Muscle of back (tissue), 11 donors: ENCODE measurements around the gene MFSD1. TPM values are rescaled to one million over a fixed set of nuclear protein-coding genes. Genes with fewer than 3 reads are reported as not detected.

ENCODE experiments used
- DNase-seq, 3 donors: peaks; one replicate each; pipeline versions ENCODE4 v3.0.0 to v3.0.0-alpha.2; 2013
- polyA plus RNA-seq, 10 donors: library from polyadenylated mRNA; unstranded; fragments of 120-200 nt; gene quantifications; one replicate each; pipeline ENCODE4 v1.2.1, GENCODE V29; 2013; ENCODE audit not compliant: insufficient read length in 10 of 10

MFSD1 gene
- polyA plus RNA-seq, 10 donors = 28.5 to 36.6 (median 30.4) TPM

DNA sequence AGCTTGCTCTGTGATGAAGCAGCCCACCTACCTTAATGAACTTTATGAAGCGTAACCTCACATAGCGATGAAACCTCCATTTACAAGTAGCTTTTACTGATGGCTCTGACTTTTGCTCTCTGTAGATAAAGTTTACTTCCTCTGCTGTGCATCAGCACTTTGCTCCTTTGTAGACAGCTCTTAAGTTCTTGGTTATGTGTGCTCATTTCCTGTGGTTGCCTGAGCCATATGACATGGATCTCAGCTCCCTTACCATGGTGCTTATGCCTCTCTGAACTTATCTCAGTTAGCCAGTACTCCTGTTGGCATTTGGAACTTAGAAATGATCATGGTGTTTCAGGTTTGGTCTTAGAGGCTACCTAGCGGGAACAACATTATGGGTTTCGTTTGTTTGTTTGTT is 7.8 kb downstream of the MFSD1 start:
- DNase-seq = no peak

- DNase-seq = no peak
Observed at GRCh38 chr3:158810823-158811724, 9.2 kb downstream of the MFSD1 start.

GRCh38 chr3:158819282-158819681 is 17.4 kb downstream of the MFSD1 start:
- DNase-seq = no peak

- no peak for DNase-seq
Observed at GRCh38 chr3:158820521-158820920, 18.7 kb downstream of the MFSD1 start.

- DNase-seq = no peak
Observed at GRCh38 chr3:158821847-158822246, 20.0 kb downstream of the MFSD1 start.

DNA sequence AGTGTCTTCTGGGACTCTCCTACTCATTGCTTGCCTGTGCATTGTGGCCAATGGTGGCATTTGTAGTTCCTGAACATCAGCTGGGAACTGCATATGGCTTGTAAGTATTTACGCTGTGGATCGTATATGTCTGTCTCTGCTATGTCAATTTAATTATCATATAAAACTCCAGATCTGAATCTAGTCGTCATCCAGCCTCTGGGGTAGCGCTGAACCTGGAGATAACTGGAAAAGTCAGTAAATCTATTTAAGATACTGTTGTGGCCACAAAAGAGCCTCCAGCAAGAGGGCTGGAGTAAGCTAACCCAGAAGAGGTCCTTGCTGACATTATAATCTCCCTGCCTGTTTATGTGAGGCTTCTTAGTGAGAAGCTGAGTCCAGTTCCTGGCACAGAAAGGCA is 21.6 kb downstream of the MFSD1 start:
- no peak for DNase-seq

DNA sequence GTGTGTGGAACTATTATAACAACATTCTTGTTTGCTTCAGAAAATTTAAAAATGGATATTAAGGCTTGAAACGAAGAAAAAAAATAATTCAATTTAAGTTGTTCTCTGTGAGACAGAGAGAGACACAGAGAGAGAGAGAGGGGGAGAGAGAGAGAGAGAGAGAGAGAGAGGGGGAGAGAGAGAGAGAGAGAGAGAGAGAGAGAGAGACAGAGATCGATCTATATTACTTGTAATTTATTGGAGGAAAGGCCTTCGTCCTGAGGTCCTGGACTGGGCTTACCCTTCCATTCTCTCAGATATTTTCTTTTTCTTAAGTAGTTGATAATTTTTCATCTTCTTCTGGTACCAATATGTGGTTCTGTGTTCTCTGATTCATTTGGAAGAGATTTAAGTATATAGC is 25.9 kb downstream of the MFSD1 start:
- no peak for DNase-seq

DNA sequence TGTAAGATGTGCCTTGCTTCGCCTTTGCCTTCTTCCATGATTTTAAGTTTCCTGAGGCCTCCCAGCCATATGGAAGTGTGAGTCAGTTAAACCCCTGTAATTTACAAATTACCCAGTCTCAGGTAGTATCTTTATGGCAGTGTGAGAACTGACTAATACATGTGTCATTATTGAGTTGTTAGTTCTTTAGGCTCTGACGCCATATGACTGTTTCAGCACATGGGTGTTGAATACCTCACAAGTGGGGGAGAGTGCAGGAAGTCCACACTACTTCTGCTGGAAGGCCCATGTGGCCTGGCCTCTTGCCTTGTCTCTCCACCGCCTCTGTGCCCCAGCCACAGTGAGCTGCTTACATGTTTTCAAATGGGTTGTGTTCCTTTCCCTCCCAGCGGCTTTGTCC is 28.5 kb downstream of the MFSD1 start:
- DNase-seq = no peak

GRCh38 chr3:158831861-158832260 is 30.0 kb downstream of the MFSD1 start:
- no peak for DNase-seq

GRCh38 chr3:158835631-158836030 is 33.8 kb downstream of the MFSD1 start:
- no peak for DNase-seq

- DNase-seq = no peak
Observed at GRCh38 chr3:158836312-158836711, 34.5 kb downstream of the MFSD1 start.

DNA sequence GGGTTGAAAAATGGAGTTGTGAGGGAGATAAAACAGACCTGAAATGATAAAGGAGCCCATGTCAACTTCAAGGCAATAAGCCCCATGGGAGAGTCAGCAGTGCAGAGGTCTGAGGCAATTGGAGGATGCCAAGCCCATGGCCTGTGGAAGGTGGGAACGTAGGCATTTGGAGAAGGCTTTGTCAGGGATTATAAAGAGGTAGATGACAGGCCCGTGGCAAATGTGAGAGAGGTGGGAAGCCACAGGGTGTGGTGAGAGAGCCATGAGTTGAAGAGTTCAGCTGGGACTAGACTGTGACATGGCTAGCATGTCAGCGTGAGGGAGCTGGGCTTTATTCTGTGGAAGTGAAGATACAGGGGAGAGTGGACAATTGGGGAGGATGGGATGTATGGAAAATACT is 35.4 kb downstream of the MFSD1 start:
- DNase-seq = no peak

GRCh38 chr3:158839966-158840365 is 38.1 kb downstream of the MFSD1 start:
- no peak for DNase-seq

- no peak for DNase-seq
Observed at GRCh38 chr3:158841387-158841786, 39.5 kb downstream of the MFSD1 start.

DNA sequence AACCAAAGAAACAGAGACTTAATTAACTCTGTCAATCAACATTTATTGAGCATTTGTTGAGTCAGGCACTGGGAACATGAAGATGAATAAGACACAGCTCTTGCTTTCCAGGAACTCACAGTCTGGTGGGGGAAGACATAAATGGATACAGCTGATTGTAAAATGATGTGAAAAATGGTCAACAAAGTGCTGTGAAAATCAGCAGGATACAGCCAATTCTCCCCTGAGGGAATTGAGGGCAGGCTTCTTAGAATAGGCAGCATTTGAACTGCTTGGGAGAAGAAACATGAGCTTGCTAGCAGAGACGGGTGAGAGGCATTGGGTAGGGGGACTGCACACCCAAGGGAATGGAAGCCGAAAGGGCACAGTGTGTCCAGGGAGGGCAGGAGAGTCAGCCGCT is 41.1 kb downstream of the MFSD1 start:
- no peak for DNase-seq

DNA sequence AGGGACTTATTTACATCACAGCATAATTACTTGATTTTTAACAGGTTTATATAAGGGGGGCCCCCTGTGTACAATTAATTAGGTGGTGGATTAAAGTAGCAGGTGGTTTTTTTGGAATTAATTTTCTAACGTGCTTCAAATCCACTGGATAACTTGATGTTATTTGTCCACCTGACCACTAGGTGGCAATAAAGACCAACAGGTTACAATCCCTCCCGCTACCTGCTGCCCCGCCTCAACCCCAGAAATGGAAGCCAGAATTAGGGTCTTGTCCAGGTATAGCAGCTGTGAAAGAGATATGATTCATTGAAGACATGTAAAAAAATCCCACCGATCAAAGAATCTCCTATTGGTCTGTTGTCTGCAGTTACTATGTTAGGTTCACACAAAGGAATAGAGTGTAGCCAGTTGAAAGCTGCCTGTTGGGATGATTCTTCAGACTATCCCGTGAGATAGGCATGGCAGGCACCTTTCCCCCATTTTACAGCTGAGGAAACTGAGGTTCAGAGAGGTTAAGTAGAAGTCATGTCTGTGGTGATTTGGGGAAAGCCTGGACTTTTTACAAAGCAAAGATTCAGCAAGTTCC is 44.0 kb downstream of the MFSD1 start:
- peak in 1 of 3 donors; percentile 7 for DNase-seq

- DNase-seq = no peak
Observed at GRCh38 chr3:158846803-158847451, 45.1 kb downstream of the MFSD1 start.

DNA sequence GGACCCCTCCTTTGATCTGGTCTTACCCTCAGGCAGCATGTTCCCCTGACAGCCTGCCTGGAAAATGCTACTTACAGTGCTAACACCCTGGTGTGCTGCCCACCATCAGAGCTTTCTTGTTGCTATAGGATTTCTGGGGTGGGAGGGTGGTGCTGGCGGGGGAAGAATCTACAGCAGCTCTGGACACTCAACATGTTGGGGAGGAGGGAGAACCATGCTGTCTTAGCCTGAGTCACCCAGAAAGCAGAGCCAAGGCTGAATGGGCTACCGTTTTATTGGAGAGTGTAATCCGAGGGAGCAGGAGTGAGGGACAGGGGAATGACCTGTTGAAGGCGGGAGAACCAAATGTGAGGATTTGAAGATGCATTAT is 45.6 kb downstream of the MFSD1 start:
- DNase-seq = no peak

DNA sequence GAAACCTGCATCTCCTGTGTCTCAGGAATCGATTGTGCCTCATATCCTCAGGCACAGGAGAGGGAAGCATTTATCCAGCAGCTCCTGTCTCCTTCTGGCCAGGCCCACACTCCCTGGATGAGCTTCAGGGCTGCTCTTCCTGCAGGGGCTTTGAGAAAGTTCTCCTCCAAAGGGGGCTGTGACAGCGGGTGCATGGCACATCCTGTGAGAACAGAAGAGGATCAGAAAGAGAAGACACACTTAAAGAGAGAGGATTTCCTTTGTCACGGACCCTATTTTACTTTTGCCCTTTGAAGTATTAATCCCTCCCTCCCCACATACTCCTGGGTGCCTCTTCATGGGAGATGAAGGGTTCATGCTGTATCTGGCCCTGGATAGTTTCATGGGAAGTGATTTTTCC is 46.0 kb downstream of the MFSD1 start:
- no peak for DNase-seq

- no peak for DNase-seq
Observed at GRCh38 chr3:158849757-158850156, 47.9 kb downstream of the MFSD1 start.

DNA sequence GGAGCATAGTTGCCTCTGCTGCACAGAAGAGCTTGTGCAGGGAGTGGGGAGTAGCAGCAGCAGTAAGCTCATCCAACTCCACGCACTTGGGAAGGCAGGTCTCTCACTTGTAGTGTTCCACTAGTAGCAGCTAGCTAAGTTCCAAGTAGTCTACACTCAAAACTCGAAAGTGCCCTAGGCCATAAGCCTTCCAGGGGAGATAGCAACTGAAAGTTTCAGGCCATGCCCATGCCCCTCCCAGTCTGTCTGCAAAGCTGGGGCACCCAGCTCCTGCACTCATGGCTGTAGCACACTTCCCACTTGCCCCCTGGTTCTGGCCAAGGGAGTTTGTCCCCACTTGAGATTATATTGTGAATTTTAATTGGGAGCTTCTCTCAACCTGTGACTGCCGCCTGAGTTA is 57.5 kb downstream of the MFSD1 start:
- no peak for DNase-seq

GRCh38 chr3:158863247-158863646 is 61.4 kb downstream of the MFSD1 start:
- DNase-seq = no peak

- no peak for DNase-seq
Observed at GRCh38 chr3:158864492-158864891, 62.6 kb downstream of the MFSD1 start.
